ENCODE measurements around the gene LRRFIP1. TPM values are rescaled to one million over a fixed set of nuclear protein-coding genes. Genes with fewer than 3 reads are reported as not detected.
A peak's percentile ranks its signal among the peaks of the same experiment; 100 is the strongest.

Gene LRRFIP1
- total and polyA plus RNA-seq, 2 of the 13 experiments (the other 11 are each of a cell fraction or from before 2014, with no cell fraction given), result 15.9 to 40.5 TPM

DNA sequence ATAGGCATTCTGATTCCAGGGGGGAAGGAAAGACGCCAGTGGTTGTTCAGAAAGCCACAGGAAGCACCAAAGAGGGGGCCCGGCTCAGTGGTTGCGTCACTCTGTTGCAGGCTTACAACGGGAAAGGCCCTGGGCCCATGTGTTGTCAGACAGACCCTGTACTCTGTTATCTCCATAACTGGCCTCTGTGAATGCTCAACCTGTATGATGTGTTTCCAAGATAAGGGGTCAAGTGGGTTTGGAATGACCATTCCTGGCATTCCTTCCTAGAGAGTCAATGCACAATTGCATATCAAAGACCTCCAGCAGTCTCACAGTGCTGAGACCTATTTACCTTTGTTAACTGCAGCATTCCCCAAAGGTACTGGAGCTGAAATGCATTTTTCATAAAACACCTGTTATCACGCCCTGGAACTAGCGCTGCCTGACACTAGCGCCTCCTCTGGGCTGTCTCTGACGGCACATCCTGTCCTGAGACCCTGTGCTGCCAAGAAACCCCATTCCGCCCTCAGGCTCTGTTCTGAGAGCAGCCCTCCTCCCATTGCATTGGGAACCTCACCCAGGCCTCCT lies 13.2 kb upstream of the LRRFIP1 start (continued):
- TF ChIP-seq ZKSCAN1 (IDR thresholded peaks at IDR 0.05; ENCODE audit: low read length) (no peak; the same call in 1 of the 2 replicates), SMYD3 (CRISPR knock-in tag; IDR thresholded peaks at IDR 0.05) (peak; percentile 83), ZNF7 (CRISPR knock-in tag; IDR thresholded peaks at IDR 0.05) (no peak), PCBP1 (IDR thresholded peaks at IDR 0.05; ENCODE audit: borderline replicate concordance, low read depth, low read length) (no peak), SOX5 (CRISPR knock-in tag; IDR thresholded peaks at IDR 0.05; ENCODE audit: borderline replicate concordance) (peak; percentile 98), NBN (conservative IDR thresholded peaks at IDR 0.05) (no peak), ZSCAN30 (CRISPR knock-in tag; IDR thresholded peaks at IDR 0.05) (no peak), SIN3A (IDR thresholded peaks at IDR 0.05; ENCODE audit: borderline replicate concordance, low read depth, low read length) (peak; percentile 80), RAD21 (CRISPR knock-in tag; IDR thresholded peaks at IDR 0.05) (no peak), ZNF746 (CRISPR knock-in tag; IDR thresholded peaks at IDR 0.05) (peak; percentile 77; the same call in 1 of the 2 replicates), DNMT3B (CRISPR knock-in tag; conservative IDR thresholded peaks at IDR 0.05) (no peak; the same call in 1 of the 2 replicates), HCFC1 (IDR thresholded peaks at IDR 0.05; ENCODE audit: low read depth, low read length) (no peak), ZNF496 (CRISPR knock-in tag; IDR thresholded peaks at IDR 0.05; ENCODE audit: insufficient replicate concordance) (no peak), RFXANK (CRISPR knock-in tag; IDR thresholded peaks at IDR 0.05) (0 out of 2 replicates have a peak, but pooled peaks have one; percentile 62), KAT8 (CRISPR knock-in tag; IDR thresholded peaks at IDR 0.05) (peak; percentile 86), ZNF136 (CRISPR knock-in tag; IDR thresholded peaks at IDR 0.05; ENCODE audit: low read depth) (peak; percentile 75; the same call in 1 of the 2 replicates), ADNP (CRISPR knock-in tag; IDR thresholded peaks at IDR 0.05) (no peak), ZNF652 (CRISPR knock-in tag; IDR thresholded peaks at IDR 0.05; ENCODE audit: borderline replicate concordance, low read depth) (peak; percentile 48; the same call in 1 of the 2 replicates), ZNF878 (CRISPR knock-in tag; IDR thresholded peaks at IDR 0.05) (peak; percentile 87; the same call in 1 of the 2 replicates), ZNF550 (CRISPR knock-in tag; IDR thresholded peaks at IDR 0.05; ENCODE audit: borderline replicate concordance) (no peak), CBX2 (IDR thresholded peaks at IDR 0.05; ENCODE audit: low read depth, low read length) (no peak), CBX2 (CRISPR knock-in tag; IDR thresholded peaks at IDR 0.05; ENCODE audit: low read depth) (no peak), ZZZ3 (CRISPR knock-in tag; IDR thresholded peaks at IDR 0.05; ENCODE audit: borderline replicate concordance) (no peak), ZBTB1 (CRISPR knock-in tag; IDR thresholded peaks at IDR 0.05; ENCODE audit: borderline replicate concordance) (peak; percentile 44; the same call in 1 of the 2 replicates), SNAPC2 (CRISPR knock-in tag; IDR thresholded peaks at IDR 0.05) (peak; percentile 96), SAP130 (CRISPR knock-in tag; IDR thresholded peaks at IDR 0.05; ENCODE audit: low read depth) (peak; percentile 97), MIER2 (CRISPR knock-in tag; IDR thresholded peaks at IDR 0.05) (peak; percentile 90), ZNF577 (CRISPR knock-in tag; IDR thresholded peaks at IDR 0.05; ENCODE audit: borderline replicate concordance, low read depth) (no peak), ZNF460 (CRISPR knock-in tag; IDR thresholded peaks at IDR 0.05; ENCODE audit: borderline replicate concordance) (peak; percentile 18; the same call in 1 of the 2 replicates), NKX3-1 (CRISPR knock-in tag; IDR thresholded peaks at IDR 0.05) (peak; percentile 61; the same call in 1 of the 2 replicates), PHF21A (CRISPR knock-in tag; IDR thresholded peaks at IDR 0.05) (peak; percentile 99), MAFF (IDR thresholded peaks at IDR 0.05; ENCODE audit: low read depth, low read length) (no peak), ZNF709 (CRISPR knock-in tag; IDR thresholded peaks at IDR 0.05) (peak; percentile 91)
- TF ChIP-seq, protein P1, sequence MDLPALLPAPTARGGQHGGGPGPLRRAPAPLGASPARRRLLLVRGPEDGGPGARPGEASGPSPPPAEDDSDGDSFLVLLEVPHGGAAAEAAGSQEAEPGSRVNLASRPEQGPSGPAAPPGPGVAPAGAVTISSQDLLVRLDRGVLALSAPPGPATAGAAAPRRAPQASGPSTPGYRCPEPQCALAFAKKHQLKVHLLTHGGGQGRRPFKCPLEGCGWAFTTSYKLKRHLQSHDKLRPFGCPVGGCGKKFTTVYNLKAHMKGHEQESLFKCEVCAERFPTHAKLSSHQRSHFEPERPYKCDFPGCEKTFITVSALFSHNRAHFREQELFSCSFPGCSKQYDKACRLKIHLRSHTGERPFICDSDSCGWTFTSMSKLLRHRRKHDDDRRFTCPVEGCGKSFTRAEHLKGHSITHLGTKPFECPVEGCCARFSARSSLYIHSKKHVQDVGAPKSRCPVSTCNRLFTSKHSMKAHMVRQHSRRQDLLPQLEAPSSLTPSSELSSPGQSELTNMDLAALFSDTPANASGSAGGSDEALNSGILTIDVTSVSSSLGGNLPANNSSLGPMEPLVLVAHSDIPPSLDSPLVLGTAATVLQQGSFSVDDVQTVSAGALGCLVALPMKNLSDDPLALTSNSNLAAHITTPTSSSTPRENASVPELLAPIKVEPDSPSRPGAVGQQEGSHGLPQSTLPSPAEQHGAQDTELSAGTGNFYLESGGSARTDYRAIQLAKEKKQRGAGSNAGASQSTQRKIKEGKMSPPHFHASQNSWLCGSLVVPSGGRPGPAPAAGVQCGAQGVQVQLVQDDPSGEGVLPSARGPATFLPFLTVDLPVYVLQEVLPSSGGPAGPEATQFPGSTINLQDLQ (CRISPR knock-in tag; IDR thresholded peaks at IDR 0.05), result no peak

Data from HepG2 (cell line).